Endothelial cell of umbilical vein (primary cell): ENCODE measurements around the gene PMEL.

Source experiments
- POLR2AphosphoS5 ChIP-seq: IDR thresholded peaks from 2 replicates; pipeline ENCODE4 v1.6.1; 2012; ENCODE audit warnings: low read depth, mild to moderate bottlenecking, control low read depth, low read length, moderate library complexity; ENCODE audit not compliant: insufficient read depth
- TF ChIP-seq, protein P1 (sequence below), 2 donors: IDR thresholded peaks; 1 replicate in 1 of 2; 2 replicates in 1 of 2; pipeline ENCODE4 v1.5.1; 2011; ENCODE audit warnings: low read length in 2 of 2, mild to moderate bottlenecking in 2 of 2, moderate library complexity in 2 of 2, control low read depth in 1 of 2, inconsistent platforms in 1 of 2, low read depth in 1 of 2; ENCODE audit not compliant: insufficient read depth in 1 of 2; ENCODE audit errors: extremely low read depth in 1 of 2

GRCh38 chr12:55978393-55978792, 12.6 kb upstream of the PMEL start:
- TF ChIP-seq, protein P1, sequence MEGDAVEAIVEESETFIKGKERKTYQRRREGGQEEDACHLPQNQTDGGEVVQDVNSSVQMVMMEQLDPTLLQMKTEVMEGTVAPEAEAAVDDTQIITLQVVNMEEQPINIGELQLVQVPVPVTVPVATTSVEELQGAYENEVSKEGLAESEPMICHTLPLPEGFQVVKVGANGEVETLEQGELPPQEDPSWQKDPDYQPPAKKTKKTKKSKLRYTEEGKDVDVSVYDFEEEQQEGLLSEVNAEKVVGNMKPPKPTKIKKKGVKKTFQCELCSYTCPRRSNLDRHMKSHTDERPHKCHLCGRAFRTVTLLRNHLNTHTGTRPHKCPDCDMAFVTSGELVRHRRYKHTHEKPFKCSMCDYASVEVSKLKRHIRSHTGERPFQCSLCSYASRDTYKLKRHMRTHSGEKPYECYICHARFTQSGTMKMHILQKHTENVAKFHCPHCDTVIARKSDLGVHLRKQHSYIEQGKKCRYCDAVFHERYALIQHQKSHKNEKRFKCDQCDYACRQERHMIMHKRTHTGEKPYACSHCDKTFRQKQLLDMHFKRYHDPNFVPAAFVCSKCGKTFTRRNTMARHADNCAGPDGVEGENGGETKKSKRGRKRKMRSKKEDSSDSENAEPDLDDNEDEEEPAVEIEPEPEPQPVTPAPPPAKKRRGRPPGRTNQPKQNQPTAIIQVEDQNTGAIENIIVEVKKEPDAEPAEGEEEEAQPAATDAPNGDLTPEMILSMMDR (IDR thresholded peaks at IDR 0.05; ENCODE audit: extremely low read depth in 1 of 2, insufficient read depth in 1 of 2, low read depth in 1 of 2, low read length in 2 of 2): no peak
- TF ChIP-seq POLR2AphosphoS5: no peak
